WTC11 (cell line): ENCODE measurements around the gene SEMA3D. TPM values are rescaled to one million over a fixed set of nuclear protein-coding genes. Genes with fewer than 3 reads are reported as not detected.

Experiments used
- ATAC-seq: fragments of 200-7000 bp; cut with Tn5 transposase; 2 replicates; pipeline ENCODE4 v1.10.0; 2021; ENCODE audit warnings: mild to moderate bottlenecking, moderate library complexity
- CTCF ChIA-PET: fragments of 300-600 bp; sonication (Branson Sonifier 250); formaldehyde crosslinking; loops from one replicate; lab custom pipeline; 2021; ENCODE audit warnings: antibody characterized with exemption; lab: Charles Lee
- POLR2A ChIA-PET: fragments of 350-600 bp; sonication (Branson Sonifier 250); formaldehyde crosslinking; loops from one replicate; lab custom pipeline; 2021; ENCODE audit warnings: antibody characterized with exemption; lab: Charles Lee
- DNase-seq: peaks from one replicate; pipeline ENCODE4 v3.0.0; 2021; ENCODE audit warnings: low spot score
- H3K27ac Mint-ChIP-seq: 2 replicates; pipeline ENCODE4 v1.8.0; 2021; ENCODE audit warnings: mixed read lengths
- H3K27me3 Mint-ChIP-seq: 2 replicates; pipeline ENCODE4 v1.8.0; 2021; ENCODE audit warnings: low read depth, mild to moderate bottlenecking, moderate library complexity, mixed read lengths
- H3K36me3 Mint-ChIP-seq: 2 replicates; pipeline ENCODE4 v1.8.0; 2021; ENCODE audit warnings: mixed read lengths
- H3K4me1 Mint-ChIP-seq: 2 replicates; pipeline ENCODE4 v1.8.0; 2022; ENCODE audit warnings: mixed read lengths
- H3K4me3 Mint-ChIP-seq: 2 replicates; pipeline ENCODE4 v1.8.0; 2021; ENCODE audit warnings: mild to moderate bottlenecking, moderate library complexity, mixed read lengths
- H3K9me3 Mint-ChIP-seq: 2 replicates; pipeline ENCODE4 v1.8.0; 2021; ENCODE audit warnings: mixed read lengths
- CDX4 ChIP-seq: fragments of 250-450 bp; sonication (Bioruptor Pico); IDR thresholded peaks from 2 replicates; pipeline ENCODE4 v1.9.0; 2021; ENCODE audit warnings: moderate library complexity, mild to moderate bottlenecking, inconsistent platforms, borderline replicate concordance
- CREM ChIP-seq: sonication (generic); formaldehyde crosslinking; IDR thresholded peaks from 2 replicates; pipeline ENCODE4 v1.8.1; 2022; ENCODE audit warnings: mild to moderate bottlenecking, missing genetic modification reagents, moderate library complexity
- E2F1 ChIP-seq: sonication (generic); formaldehyde crosslinking; IDR thresholded peaks from 2 replicates; pipeline ENCODE4 v1.8.0; 2022; ENCODE audit warnings: mild to moderate bottlenecking, missing genetic modification reagents
- ETV6 ChIP-seq: sonication (generic); formaldehyde crosslinking; IDR thresholded peaks from 2 replicates; pipeline ENCODE4 v1.8.1; 2022; ENCODE audit warnings: mild to moderate bottlenecking, missing genetic modification reagents
- FOXJ3 ChIP-seq: sonication (generic); formaldehyde crosslinking; IDR thresholded peaks from 2 replicates; pipeline ENCODE4 v1.9.0; 2021; ENCODE audit warnings: missing genetic modification reagents, mild to moderate bottlenecking, borderline replicate concordance
- GABPB1 ChIP-seq: sonication (generic); formaldehyde crosslinking; IDR thresholded peaks from 2 replicates; pipeline ENCODE4 v1.8.1; 2023; ENCODE audit warnings: mild to moderate bottlenecking, missing genetic modification reagents
- KAT7 ChIP-seq: sonication (generic); formaldehyde crosslinking; IDR thresholded peaks from 2 replicates; pipeline ENCODE4 v1.8.1; 2023; ENCODE audit warnings: missing genetic modification reagents, mild to moderate bottlenecking, borderline replicate concordance
- MYBL2 ChIP-seq: sonication (generic); formaldehyde crosslinking; IDR thresholded peaks from 2 replicates; pipeline ENCODE4 v1.8.1; 2023; ENCODE audit warnings: mild to moderate bottlenecking, moderate library complexity, missing genetic modification reagents
- PRDM15 ChIP-seq: sonication (generic); formaldehyde crosslinking; IDR thresholded peaks from 2 replicates; pipeline ENCODE4 v1.8.0; 2022; ENCODE audit warnings: missing genetic modification reagents
- PREB ChIP-seq: sonication (generic); formaldehyde crosslinking; IDR thresholded peaks from 2 replicates; pipeline ENCODE4 v1.8.1; 2022; ENCODE audit warnings: mild to moderate bottlenecking, missing genetic modification reagents, moderate library complexity, borderline replicate concordance
- SMAD3 ChIP-seq: sonication (generic); formaldehyde crosslinking; IDR thresholded peaks from 2 replicates; pipeline ENCODE4 v1.8.0; 2022; ENCODE audit warnings: missing genetic modification reagents, mild to moderate bottlenecking, borderline replicate concordance
- SMAD4 ChIP-seq: sonication (generic); formaldehyde crosslinking; IDR thresholded peaks from 2 replicates; pipeline ENCODE4 v1.8.0; 2022; ENCODE audit warnings: mild to moderate bottlenecking, missing genetic modification reagents
- SP1 ChIP-seq: sonication (generic); formaldehyde crosslinking; conservative IDR thresholded peaks from 2 replicates; pipeline ENCODE4 v1.8.1; 2022; ENCODE audit warnings: missing genetic modification reagents
- TP53 ChIP-seq: sonication (generic); formaldehyde crosslinking; IDR thresholded peaks from 2 replicates; pipeline ENCODE4 v1.8.1; 2023; ENCODE audit warnings: mild to moderate bottlenecking, missing genetic modification reagents
- ZBTB21 ChIP-seq: sonication (generic); formaldehyde crosslinking; IDR thresholded peaks from 2 replicates; pipeline ENCODE4 v1.8.1; 2023; ENCODE audit warnings: mild to moderate bottlenecking, missing genetic modification reagents, borderline replicate concordance
- ZNF121 ChIP-seq: sonication (generic); formaldehyde crosslinking; IDR thresholded peaks from 2 replicates; pipeline ENCODE4 v1.8.0; 2023; ENCODE audit warnings: missing genetic modification reagents
- total RNA-seq: library from RNA; stranded (reverse); gene quantifications from 3 replicates; pipeline ENCODE4 v1.2.3, GENCODE V29; 2021
- TF ChIP-seq, protein P1 (sequence below): sonication (generic); formaldehyde crosslinking; IDR thresholded peaks from 2 replicates; pipeline ENCODE4 v1.8.0; 2023; ENCODE audit warnings: missing genetic modification reagents
- TF ChIP-seq, protein P2 (sequence below): sonication (generic); formaldehyde crosslinking; IDR thresholded peaks from 2 replicates; pipeline ENCODE4 v1.8.1; 2022; ENCODE audit warnings: mild to moderate bottlenecking, moderate library complexity, missing genetic modification reagents
- TF ChIP-seq, protein P3 (sequence below): sonication (generic); formaldehyde crosslinking; IDR thresholded peaks from 2 replicates; pipeline ENCODE4 v1.8.1; 2023; ENCODE audit warnings: mild to moderate bottlenecking, missing genetic modification reagents, moderate library complexity

Gene SEMA3D
- total RNA-seq, 1 experiment from 2014 or later, result 3.8 TPM

DNA sequence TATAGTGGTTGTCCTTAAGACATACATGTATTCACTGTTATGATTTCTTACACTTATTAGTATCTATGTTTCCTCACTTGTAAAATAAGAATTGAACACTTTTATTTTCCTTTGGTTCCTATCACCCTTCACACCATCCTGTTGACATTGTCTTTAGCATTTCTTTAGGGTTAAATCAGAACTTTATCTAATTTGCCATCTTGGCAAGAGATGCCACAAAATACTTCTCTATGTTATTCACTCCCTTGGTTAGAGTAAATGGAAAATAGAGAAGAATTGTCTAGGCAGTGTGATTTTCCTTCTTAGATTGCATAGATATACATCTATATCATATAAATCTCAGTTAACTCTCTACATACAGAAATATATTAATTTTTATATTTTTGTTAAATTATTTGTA is 204.7 kb downstream of the SEMA3D start:
- no peak overlapping the region for H3K27ac Mint-ChIP-seq
- no peaks in the 10 kb centered on the region for H3K27me3 Mint-ChIP-seq
- TF ChIP-seq GABPB1 (CRISPR knock-in tag) (no peak), SP1 (no peak), CDX4 (CRISPR knock-in tag) (no peak), PREB (CRISPR knock-in tag) (no peak), PRDM15 (no peak), TP53 (CRISPR knock-in tag) (no peak), E2F1 (CRISPR knock-in tag) (no peak), FOXJ3 (CRISPR knock-in tag) (no peak), SMAD3 (CRISPR knock-in tag) (no peak), KAT7 (CRISPR knock-in tag) (no peak), ZBTB21 (CRISPR knock-in tag) (no peak), MYBL2 (CRISPR knock-in tag) (no peak), CREM (CRISPR knock-in tag) (no peak), ZNF121 (CRISPR knock-in tag) (no peak), ETV6 (no peak), SMAD4 (CRISPR knock-in tag) (no peak)
- TF ChIP-seq, protein P1, sequence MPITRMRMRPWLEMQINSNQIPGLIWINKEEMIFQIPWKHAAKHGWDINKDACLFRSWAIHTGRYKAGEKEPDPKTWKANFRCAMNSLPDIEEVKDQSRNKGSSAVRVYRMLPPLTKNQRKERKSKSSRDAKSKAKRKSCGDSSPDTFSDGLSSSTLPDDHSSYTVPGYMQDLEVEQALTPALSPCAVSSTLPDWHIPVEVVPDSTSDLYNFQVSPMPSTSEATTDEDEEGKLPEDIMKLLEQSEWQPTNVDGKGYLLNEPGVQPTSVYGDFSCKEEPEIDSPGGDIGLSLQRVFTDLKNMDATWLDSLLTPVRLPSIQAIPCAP (CRISPR knock-in tag), result no peak
- TF ChIP-seq, protein P2, sequence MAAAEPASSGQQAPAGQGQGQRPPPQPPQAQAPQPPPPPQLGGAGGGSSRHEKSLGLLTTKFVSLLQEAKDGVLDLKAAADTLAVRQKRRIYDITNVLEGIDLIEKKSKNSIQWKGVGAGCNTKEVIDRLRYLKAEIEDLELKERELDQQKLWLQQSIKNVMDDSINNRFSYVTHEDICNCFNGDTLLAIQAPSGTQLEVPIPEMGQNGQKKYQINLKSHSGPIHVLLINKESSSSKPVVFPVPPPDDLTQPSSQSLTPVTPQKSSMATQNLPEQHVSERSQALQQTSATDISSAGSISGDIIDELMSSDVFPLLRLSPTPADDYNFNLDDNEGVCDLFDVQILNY (CRISPR knock-in tag), result no peak
- TF ChIP-seq, protein P3, sequence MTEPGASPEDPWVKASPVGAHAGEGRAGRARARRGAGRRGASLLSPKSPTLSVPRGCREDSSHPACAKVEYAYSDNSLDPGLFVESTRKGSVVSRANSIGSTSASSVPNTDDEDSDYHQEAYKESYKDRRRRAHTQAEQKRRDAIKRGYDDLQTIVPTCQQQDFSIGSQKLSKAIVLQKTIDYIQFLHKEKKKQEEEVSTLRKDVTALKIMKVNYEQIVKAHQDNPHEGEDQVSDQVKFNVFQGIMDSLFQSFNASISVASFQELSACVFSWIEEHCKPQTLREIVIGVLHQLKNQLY (CRISPR knock-in tag), result no peak
- DNase-seq, result no peak
- H3K4me3 Mint-ChIP-seq, result no peak overlapping the region
- no peaks in the 10 kb centered on the region for H3K36me3 Mint-ChIP-seq
- H3K4me1 Mint-ChIP-seq, result peaks cover 7% of the 10 kb centered on the region
- POLR2A ChIA-PET, result no interaction called here
- no peak for ATAC-seq
- H3K9me3 Mint-ChIP-seq, result peaks cover 25% of the 10 kb centered on the region
- CTCF ChIA-PET, result no interaction called here
